Subcutaneous abdominal adipose tissue (tissue), 5 donors: ENCODE data around the gene SPTBN1.

Source experiments
- H3K27ac ChIP-seq: one replicate; pipeline ENCODE4 v1.7.0; 2013; ENCODE audit warnings: low read depth, mild to moderate bottlenecking, inconsistent platforms, low read length, moderate library complexity
- H3K27me3 ChIP-seq, 5 donors: one replicate each; pipeline ENCODE4 v1.7.0; 2013; ENCODE audit warnings: low read length in 5 of 5, inconsistent platforms in 1 of 5; ENCODE audit not compliant: control insufficient read depth in 5 of 5, insufficient read depth in 4 of 5
- H3K36me3 ChIP-seq, 5 donors: one replicate each; pipeline ENCODE4 v1.7.0; 2013; ENCODE audit warnings: low read length in 5 of 5; ENCODE audit not compliant: control insufficient read depth in 5 of 5, insufficient read depth in 5 of 5
- H3K4me1 ChIP-seq, 5 donors: one replicate each; pipeline ENCODE4 v1.7.0; 2013; ENCODE audit warnings: low read length in 5 of 5, mild to moderate bottlenecking in 3 of 5, moderate library complexity in 1 of 5; ENCODE audit not compliant: control insufficient read depth in 5 of 5, insufficient read depth in 5 of 5
- H3K4me3 ChIP-seq, 5 donors: one replicate each; pipeline ENCODE4 v1.7.0; 2013; ENCODE audit warnings: low read length in 5 of 5, low read depth in 1 of 5
- H3K9ac ChIP-seq, 5 donors: one replicate each; pipeline ENCODE4 v1.7.0; 2013; ENCODE audit warnings: low read length in 5 of 5, mild to moderate bottlenecking in 4 of 5, moderate library complexity in 3 of 5
- H3K9me3 ChIP-seq, 5 donors: one replicate each; pipeline ENCODE4 v1.7.0; 2013; ENCODE audit warnings: low read length in 5 of 5; ENCODE audit not compliant: control insufficient read depth in 5 of 5
- donor health status: healthy.
- donor health status: healthy.
- donor health status: healthy.
- donor health status: healthy.
- donor health status: healthy.

The SPTBN1 gene

GRCh38 chr2:54588244-54588899 lies 132.2 kb downstream of the SPTBN1 start:
- no peak overlapping the region for H3K4me3 ChIP-seq
- H3K4me1 ChIP-seq, result peaks cover 8 to 73% (median 43%) of the 10 kb centered on the region in 5 donors
- peak overlapping the region; percentile 82 for H3K27ac ChIP-seq
- H3K36me3 ChIP-seq, result peaks cover 0 to 16% (median 5%) of the 10 kb centered on the region in 5 donors
- H3K9me3 ChIP-seq, result no peaks in the 10 kb centered on the region
- no peaks in the 10 kb centered on the region for H3K27me3 ChIP-seq
- no peak overlapping the region for H3K9ac ChIP-seq

DNA sequence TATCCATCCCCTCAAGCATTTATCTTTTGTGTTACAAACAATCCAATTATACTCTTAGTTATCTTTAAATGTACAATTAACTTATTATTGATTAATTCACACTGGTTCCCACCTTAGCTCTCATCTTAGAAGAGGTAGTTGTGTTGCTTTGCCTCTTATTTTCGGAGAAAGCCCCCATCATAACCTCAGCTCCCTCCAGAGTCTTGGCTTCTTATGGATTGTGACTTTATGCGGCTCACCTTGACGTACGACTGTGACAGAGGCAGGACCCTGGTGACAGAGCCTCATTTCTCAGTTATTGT lies 132.9 kb downstream of the SPTBN1 start:
- Histone ChIP-seq H3K27ac (peak overlapping the region; percentile 82), H3K4me1 (peaks cover 8 to 71% (median 43%) of the 10 kb centered on the region in 5 donors), H3K9ac (no peak overlapping the region)

GRCh38 chr2:54589340-54590215 lies 133.5 kb downstream of the SPTBN1 start:
- Histone ChIP-seq H3K27me3 (no peaks in the 10 kb centered on the region), H3K4me3 (no peak overlapping the region), H3K36me3 (peaks cover 0 to 17% (median 7%) of the 10 kb centered on the region in 5 donors), H3K4me1 (peaks cover 8 to 67% (median 43%) of the 10 kb centered on the region in 5 donors), H3K27ac (peak overlapping the region; percentile 82), H3K9me3 (no peaks in the 10 kb centered on the region), H3K9ac (no peak overlapping the region)

More for the DNA sequence above, 132.9 kb downstream of the SPTBN1 start:
- Histone ChIP-seq H3K36me3 (peaks cover 0 to 17% (median 7%) of the 10 kb centered on the region in 5 donors), H3K9me3 (no peaks in the 10 kb centered on the region), H3K27me3 (no peaks in the 10 kb centered on the region), H3K4me3 (no peak overlapping the region)

DNA sequence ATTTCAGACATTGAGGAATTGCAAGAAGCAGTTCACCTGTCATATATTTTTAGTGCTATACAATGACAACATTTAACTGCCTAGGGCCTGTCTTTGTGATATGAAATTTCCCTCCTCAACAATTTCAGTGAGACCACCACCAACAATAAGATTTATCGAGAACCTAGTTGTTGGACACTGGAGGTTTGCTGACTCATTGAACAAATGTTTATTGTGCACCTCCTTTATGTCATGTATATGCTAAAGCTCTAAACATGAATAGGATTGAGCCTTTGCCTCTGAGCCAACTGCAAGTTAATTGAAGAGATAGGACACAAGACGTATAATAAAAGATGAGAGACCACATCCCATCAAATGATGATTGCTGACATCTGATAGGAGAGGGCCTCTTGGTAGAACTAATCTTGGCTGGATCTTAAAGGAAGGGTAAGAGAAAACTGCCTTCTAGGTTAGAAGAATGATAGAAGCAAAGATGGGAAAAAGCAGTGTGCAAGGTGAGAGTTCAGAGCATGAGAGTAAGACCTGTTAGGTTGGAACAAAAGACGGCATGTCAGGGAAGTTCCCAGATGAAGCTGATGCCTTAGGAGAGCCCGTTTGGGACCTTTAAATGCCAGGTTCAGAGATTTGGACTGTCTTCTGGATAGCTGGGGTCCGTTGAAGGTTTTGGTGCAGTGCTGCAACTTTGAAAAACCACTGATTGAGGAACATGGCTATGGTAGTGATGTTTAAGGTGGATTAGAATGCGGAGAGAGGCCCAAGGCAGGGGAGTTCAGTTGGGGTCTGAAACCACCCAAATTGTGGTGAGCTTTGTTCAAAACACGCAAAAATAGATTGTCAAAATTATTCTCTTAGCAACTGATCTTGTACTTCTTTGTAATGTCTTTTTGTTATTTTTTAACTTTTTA lies 134.3 kb downstream of the SPTBN1 start:
- Histone ChIP-seq H3K27ac (peak overlapping the region; percentile 82), H3K9me3 (no peaks in the 10 kb centered on the region), H3K4me1 (peaks cover 6 to 64% (median 44%) of the 10 kb centered on the region in 5 donors), H3K9ac (no peak overlapping the region), H3K27me3 (no peaks in the 10 kb centered on the region), H3K4me3 (no peak overlapping the region), H3K36me3 (peaks cover 0 to 18% (median 7%) of the 10 kb centered on the region in 5 donors)

DNA sequence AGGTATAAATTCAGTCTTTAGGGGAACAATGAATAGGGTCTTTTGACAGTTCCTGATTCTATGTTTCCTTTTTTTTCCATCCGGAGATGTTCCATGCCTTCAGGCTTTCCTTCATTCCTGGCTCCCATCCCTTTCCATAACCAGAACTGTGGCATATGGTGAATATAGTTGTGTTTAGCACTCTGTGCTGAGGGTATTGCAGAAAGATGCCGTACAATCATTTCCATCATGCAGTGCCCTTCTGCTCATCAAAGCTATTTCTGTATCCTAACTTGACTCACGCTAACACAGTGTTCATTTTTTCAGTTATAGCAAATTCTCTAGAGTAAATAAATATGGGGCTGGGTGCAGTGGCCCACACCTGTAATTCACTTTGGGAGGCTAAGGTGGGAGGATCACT lies 135.4 kb downstream of the SPTBN1 start:
- Histone ChIP-seq H3K36me3 (peaks cover 0 to 20% (median 7%) of the 10 kb centered on the region in 5 donors), H3K27me3 (no peaks in the 10 kb centered on the region), H3K9ac (no peak overlapping the region), H3K9me3 (no peaks in the 10 kb centered on the region), H3K27ac (peak overlapping the region; percentile 82), H3K4me3 (no peak overlapping the region), H3K4me1 (peaks cover 11 to 64% (median 45%) of the 10 kb centered on the region in 5 donors)

DNA sequence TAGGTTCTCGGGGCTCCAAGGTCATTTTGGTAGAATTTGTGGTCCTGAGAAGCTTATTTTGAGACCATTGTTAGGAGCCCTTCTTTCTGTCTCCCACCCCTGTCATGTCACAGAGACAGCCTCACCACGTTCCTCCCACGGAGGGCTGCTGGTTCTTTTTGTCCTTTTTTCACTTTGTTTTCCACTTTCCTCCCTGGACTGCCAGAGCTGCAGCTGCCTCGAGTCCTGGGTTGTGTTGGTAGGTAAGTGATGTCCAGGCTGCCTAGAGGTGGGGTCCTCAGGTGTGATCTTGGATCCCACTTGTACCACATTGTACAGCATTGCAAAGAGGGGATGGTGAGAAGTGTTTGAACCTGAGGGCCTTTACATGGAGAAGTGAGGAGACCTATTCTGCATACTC lies 137.1 kb downstream of the SPTBN1 start:
- peaks cover 11 to 60% (median 46%) of the 10 kb centered on the region in 5 donors for H3K4me1 ChIP-seq
- no peaks in the 10 kb centered on the region for H3K9me3 ChIP-seq
- H3K4me3 ChIP-seq, result no peak overlapping the region
- H3K36me3 ChIP-seq, result peaks cover 0 to 12% (median 7%) of the 10 kb centered on the region in 5 donors
- no peak overlapping the region for H3K9ac ChIP-seq
- H3K27ac ChIP-seq, result no peak overlapping the region
- no peaks in the 10 kb centered on the region for H3K27me3 ChIP-seq

- Histone ChIP-seq H3K27ac (no peak overlapping the region), H3K4me1 (peaks cover 12 to 61% (median 49%) of the 10 kb centered on the region in 5 donors), H3K4me3 (no peak overlapping the region), H3K9ac (no peak overlapping the region), H3K27me3 (no peaks in the 10 kb centered on the region), H3K36me3 (peaks cover 0 to 18% (median 7%) of the 10 kb centered on the region in 5 donors), H3K9me3 (no peaks in the 10 kb centered on the region)
Measured at GRCh38 chr2:54594048-54594447, 137.9 kb downstream of the SPTBN1 start.

DNA sequence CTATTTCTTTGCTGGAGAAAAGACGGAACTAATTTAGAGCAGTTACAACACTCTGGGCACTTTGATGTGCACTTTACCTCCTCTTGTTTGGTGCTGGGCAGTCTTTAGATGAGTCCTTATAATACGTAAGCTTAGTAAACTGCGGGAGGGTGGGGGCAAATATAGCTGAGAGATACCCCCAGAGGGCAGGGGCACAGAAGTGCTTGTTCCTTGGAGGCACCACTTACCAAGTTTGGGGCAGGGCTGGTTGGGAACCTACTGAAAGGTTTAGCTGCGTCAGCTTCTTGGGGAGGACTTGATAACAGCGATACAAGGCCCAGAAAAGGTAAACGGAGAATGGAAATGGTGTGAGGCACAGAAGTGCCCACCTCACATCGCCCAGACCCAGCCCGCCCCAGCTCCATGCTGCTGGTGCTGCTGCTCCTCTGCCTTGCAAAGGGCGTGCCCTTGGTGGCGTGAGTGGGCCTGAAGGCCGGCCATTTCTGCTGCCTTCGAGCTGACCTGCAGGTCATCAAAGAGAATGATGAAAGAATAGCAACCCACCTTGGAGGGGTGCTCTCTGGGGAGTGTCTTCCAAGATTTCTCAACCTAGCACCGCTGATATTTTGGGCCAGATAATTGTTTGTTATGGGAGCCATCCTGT lies 139.2 kb downstream of the SPTBN1 start:
- Histone ChIP-seq H3K27me3 (no peaks in the 10 kb centered on the region), H3K4me3 (no peak overlapping the region), H3K9ac (no peak overlapping the region), H3K4me1 (peaks cover 16 to 61% (median 53%) of the 10 kb centered on the region in 5 donors), H3K36me3 (peaks cover 0 to 30% (median 18%) of the 10 kb centered on the region in 5 donors), H3K27ac (peak overlapping the region; percentile 78), H3K9me3 (no peaks in the 10 kb centered on the region)
